BLaER1 (cell line): ENCODE data around the gene RIPK3.
"Not testable (repeated sequence)": the region's sequence is repeated elsewhere in the genome, so short reads cannot be mapped to it uniquely, and the experiment has no call there.

Source experiments
- H3K27ac ChIP-seq: shearing (Covaris generic); formaldehyde crosslinking; 2 replicates; pipeline ENCODE4 v1.8.1; 2022
- H3K27me3 ChIP-seq: shearing (Covaris generic); formaldehyde crosslinking; 2 replicates; pipeline ENCODE4 v1.8.1; 2022
- H3K36me3 ChIP-seq: shearing (Covaris generic); formaldehyde crosslinking; 2 replicates; pipeline ENCODE4 v1.8.1; 2022
- H3K4me1 ChIP-seq: shearing (Covaris generic); formaldehyde crosslinking; 2 replicates; pipeline ENCODE4 v1.8.1; 2022
- H3K4me2 ChIP-seq: shearing (Covaris generic); formaldehyde crosslinking; 2 replicates; pipeline ENCODE4 v1.8.1; 2022
- H3K4me3 ChIP-seq: shearing (Covaris generic); formaldehyde crosslinking; 2 replicates; pipeline ENCODE4 v1.8.1; 2022
- H3K9ac ChIP-seq: shearing (Covaris generic); formaldehyde crosslinking; 2 replicates; pipeline ENCODE4 v1.8.1; 2022
- H3K9me3 ChIP-seq: shearing (Covaris generic); formaldehyde crosslinking; 2 replicates; pipeline ENCODE4 v1.8.1; 2022
- H4K20me1 ChIP-seq: shearing (Covaris generic); formaldehyde crosslinking; 2 replicates; pipeline ENCODE4 v1.8.1; 2022
- Cebpa-rat ChIP-seq: shearing (Covaris generic); IDR thresholded peaks from 2 replicates; pipeline ENCODE4 v1.8.1; 2022

The RIPK3 gene

GRCh38 chr14:24365600-24366412, 26.0 kb upstream of the RIPK3 start:
- peaks cover 6% of the 10 kb centered on the region; the same call in 1 of the 2 replicates for H4K20me1 ChIP-seq
- no peak for TF ChIP-seq Cebpa-rat
- peak overlapping the region; percentile 92 for H3K4me3 ChIP-seq
- no peaks in the 10 kb centered on the region for H3K9me3 ChIP-seq
- H3K27ac ChIP-seq: peak overlapping the region; percentile 99
- H3K9ac ChIP-seq: peak overlapping the region; percentile 89
- H3K27me3 ChIP-seq: no peaks in the 10 kb centered on the region
- peaks cover 11% of the 10 kb centered on the region for H3K36me3 ChIP-seq
- peaks cover 34% of the 10 kb centered on the region for H3K4me1 ChIP-seq
- H3K4me2 ChIP-seq: peak overlapping the region; percentile 99

DNA sequence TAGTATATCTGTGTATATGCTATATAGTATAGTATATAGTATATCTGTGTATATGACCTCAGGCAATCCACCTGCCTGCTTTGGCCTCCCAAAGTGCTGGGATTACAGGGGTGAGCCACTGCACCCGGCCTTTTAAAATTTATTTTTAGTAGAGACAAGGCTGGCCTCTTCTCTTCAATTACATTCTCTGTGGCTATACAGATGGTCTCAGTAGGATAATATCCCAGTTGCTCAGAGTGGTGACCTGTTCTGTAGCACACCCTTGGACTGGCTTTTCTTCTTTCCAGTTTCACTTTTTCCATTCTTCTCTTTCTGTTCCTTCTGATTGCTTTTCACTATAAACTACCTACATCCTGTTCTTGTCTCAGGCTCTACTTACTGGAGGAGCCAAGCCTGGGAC, 25.1 kb upstream of the RIPK3 start:
- no peaks in the 10 kb centered on the region for H3K9me3 ChIP-seq
- no peak for TF ChIP-seq Cebpa-rat
- peaks cover 25% of the 10 kb centered on the region for H3K4me1 ChIP-seq
- H3K27ac ChIP-seq: no peak overlapping the region
- peak overlapping the region; percentile 99 for H3K4me2 ChIP-seq
- no peaks in the 10 kb centered on the region for H3K27me3 ChIP-seq
- no peak overlapping the region for H3K9ac ChIP-seq
- no peak overlapping the region for H3K4me3 ChIP-seq
- peaks cover 1% of the 10 kb centered on the region for H3K36me3 ChIP-seq
- H4K20me1 ChIP-seq: peaks cover 1% of the 10 kb centered on the region; the same call in 1 of the 2 replicates

DNA sequence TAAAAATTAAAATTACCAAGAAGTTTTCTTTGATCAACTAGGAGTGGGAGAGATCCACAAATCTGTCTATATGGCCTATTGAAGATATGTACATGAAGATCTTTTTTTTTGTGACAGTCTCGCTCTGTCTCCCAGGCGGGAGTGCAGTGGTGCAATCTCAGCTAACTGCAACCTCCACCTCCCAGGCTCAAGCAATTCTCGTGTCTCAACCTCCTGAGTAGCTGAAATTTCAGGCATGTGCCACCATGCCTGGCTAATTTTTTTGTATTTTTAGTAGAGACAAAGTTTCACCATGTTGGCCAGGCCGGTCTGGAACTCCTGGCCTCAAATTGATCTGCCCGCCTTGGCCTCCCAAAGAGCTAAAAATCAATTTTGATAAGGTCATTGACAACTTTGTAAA, 23.6 kb upstream of the RIPK3 start:
- no peak overlapping the region for H3K27ac ChIP-seq
- H3K4me2 ChIP-seq: no peak overlapping the region
- no peaks in the 10 kb centered on the region for H3K27me3 ChIP-seq
- H3K36me3 ChIP-seq: no peaks in the 10 kb centered on the region
- no peaks in the 10 kb centered on the region for H4K20me1 ChIP-seq
- H3K4me1 ChIP-seq: peaks cover 14% of the 10 kb centered on the region
- H3K9ac ChIP-seq: no peak overlapping the region
- H3K4me3 ChIP-seq: no peak overlapping the region
- H3K9me3 ChIP-seq: no peaks in the 10 kb centered on the region
- no peak for TF ChIP-seq Cebpa-rat

DNA sequence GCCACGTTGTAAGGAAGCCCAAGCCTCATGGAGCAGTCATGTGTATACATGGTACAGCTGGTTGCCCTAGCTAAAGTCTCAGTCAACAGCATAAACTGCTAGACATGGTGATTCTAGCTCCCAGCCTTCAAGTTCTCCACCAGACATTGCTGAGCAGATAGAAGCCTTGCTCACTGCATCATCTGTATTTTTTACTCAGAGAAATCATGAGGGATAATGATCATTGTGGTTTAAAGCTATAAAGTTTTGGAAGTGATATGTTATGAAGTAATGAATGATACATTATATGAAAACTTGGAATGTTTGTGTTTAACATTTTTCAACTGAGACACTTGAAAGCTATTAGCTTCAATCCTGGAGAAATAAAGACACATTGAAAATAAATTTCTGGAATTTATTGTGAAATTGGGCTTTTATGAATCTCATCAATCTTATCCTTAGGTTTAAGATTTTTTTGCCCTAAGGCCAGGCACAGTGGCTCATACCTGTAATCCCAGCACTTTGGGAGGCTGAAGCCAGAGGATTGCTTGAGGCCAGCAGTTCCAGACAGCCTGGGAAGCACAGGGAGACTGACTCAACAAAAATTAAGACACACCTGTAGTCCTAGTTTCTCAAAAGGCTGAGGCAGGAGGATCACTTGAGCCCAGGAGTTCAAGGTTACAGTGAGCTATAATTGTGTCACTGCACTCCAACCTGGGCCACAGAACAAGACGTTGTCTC, 22.6 kb upstream of the RIPK3 start:
- no peak overlapping the region for H3K9ac ChIP-seq
- no peak overlapping the region for H3K27ac ChIP-seq

DNA sequence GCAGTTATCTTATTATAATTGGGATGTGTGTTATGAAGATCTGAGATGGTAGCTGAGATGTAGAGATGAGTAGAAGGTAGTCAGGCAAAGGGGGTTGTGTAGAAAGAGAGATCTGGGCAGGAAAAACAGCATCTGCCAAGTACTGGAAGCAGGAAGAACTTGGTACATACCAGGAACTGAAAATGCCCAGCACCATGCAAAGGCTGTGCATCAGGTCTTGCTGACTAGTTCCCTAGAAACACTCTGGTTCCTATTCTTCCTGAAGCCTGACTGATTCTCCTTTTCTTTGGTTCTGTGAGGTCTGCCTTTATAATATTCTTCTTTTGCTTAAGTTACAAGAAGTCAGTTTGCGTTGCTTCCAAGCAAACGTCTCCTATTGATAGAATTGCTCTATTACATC, 21.5 kb upstream of the RIPK3 start:
- no peak for TF ChIP-seq Cebpa-rat

More for the DNA sequence above, 22.6 kb upstream of the RIPK3 start:
- no peak for TF ChIP-seq Cebpa-rat
- Histone ChIP-seq H3K9me3 (no peaks in the 10 kb centered on the region), H3K27me3 (no peaks in the 10 kb centered on the region), H3K36me3 (no peaks in the 10 kb centered on the region), H4K20me1 (no peaks in the 10 kb centered on the region), H3K4me3 (no peak overlapping the region), H3K4me2 (no peak overlapping the region), H3K4me1 (peaks cover 14% of the 10 kb centered on the region)

DNA sequence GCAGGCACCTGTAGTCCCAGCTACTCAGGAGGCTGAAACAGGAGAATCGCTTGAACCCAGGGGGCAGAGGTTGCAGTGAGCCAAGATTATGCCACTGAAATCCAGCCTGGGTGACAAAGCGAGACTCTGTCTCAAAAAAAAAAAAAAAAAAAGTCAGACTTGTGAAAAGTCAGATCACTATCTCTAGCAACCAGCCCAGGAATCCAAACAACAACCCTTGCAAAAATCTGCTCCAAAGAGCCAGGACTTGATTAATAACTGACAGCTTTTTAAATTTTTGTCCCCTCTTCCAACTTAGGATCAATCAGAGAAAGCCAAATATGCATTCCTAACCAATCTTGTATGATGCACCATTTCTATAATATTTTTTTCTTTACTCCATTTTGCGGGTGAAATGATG, 20.5 kb upstream of the RIPK3 start:
- no peak overlapping the region for H3K4me3 ChIP-seq
- no peaks in the 10 kb centered on the region for H3K9me3 ChIP-seq
- no peaks in the 10 kb centered on the region for H4K20me1 ChIP-seq
- no peak overlapping the region for H3K4me2 ChIP-seq
- H3K9ac ChIP-seq: no peak overlapping the region
- H3K4me1 ChIP-seq: peaks cover 5% of the 10 kb centered on the region
- H3K36me3 ChIP-seq: no peaks in the 10 kb centered on the region
- H3K27me3 ChIP-seq: no peaks in the 10 kb centered on the region
- no peak for TF ChIP-seq Cebpa-rat
- no peak overlapping the region for H3K27ac ChIP-seq

More for the DNA sequence above, 21.5 kb upstream of the RIPK3 start:
- H3K4me2 ChIP-seq: no peak overlapping the region
- no peak overlapping the region for H3K27ac ChIP-seq
- no peaks in the 10 kb centered on the region for H3K9me3 ChIP-seq
- H3K9ac ChIP-seq: no peak overlapping the region
- peaks cover 14% of the 10 kb centered on the region for H3K4me1 ChIP-seq
- no peaks in the 10 kb centered on the region for H4K20me1 ChIP-seq
- no peaks in the 10 kb centered on the region for H3K27me3 ChIP-seq
- no peaks in the 10 kb centered on the region for H3K36me3 ChIP-seq
- no peak overlapping the region for H3K4me3 ChIP-seq

- Histone ChIP-seq H3K4me1 (no peaks in the 10 kb centered on the region), H3K27me3 (no peaks in the 10 kb centered on the region), H3K4me2 (no peak overlapping the region), H3K4me3 (no peak overlapping the region), H3K9ac (no peak overlapping the region), H3K9me3 (no peaks in the 10 kb centered on the region), H4K20me1 (no peaks in the 10 kb centered on the region), H3K36me3 (no peaks in the 10 kb centered on the region), H3K27ac (no peak overlapping the region)
- no peak for TF ChIP-seq Cebpa-rat
Measured at GRCh38 chr14:24356208-24356607, 16.4 kb upstream of the RIPK3 start.

DNA sequence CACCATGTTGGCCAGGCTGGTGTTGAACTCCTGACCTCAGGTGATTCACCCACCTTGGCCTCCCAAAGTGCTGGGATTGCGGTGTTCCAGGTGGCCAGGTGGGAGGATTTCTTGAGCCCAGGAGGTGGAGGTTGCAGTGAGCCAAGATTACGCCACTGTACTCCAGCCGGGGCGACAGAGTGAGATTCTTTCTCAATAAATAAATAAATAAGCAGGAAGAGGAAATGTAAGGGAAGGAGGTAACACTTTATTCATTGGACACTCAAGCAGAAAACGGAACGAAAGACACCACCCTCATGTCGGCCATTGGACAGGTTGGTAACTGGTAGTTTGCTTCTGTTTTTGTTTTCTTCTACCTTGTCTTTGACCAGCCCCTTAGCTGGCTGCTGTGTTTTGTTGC, 15.2 kb upstream of the RIPK3 start:
- no peak for TF ChIP-seq Cebpa-rat
- Histone ChIP-seq H3K9ac (no peak overlapping the region), H3K27me3 (no peaks in the 10 kb centered on the region), H3K27ac (no peak overlapping the region), H3K4me1 (no peaks in the 10 kb centered on the region), H3K4me3 (no peak overlapping the region), H3K4me2 (no peak overlapping the region), H3K9me3 (no peaks in the 10 kb centered on the region), H4K20me1 (no peaks in the 10 kb centered on the region), H3K36me3 (no peaks in the 10 kb centered on the region)

DNA sequence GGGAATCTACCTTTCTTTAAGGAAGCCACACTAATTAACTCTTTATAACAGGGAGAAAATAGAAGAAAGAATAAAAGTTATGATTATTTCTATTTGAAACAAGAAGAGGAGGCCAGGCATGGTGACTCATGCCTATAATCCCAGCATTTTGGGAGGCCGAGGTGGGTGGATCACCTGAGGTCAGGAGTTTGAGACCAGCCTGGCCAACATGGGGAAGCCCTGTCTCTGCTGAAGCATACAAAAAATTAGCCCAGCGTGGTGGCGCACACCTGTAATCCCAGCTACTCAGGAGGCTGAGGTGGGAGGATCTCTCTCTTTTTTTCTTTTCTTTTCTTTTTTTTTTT, 14.7 kb upstream of the RIPK3 start:
- H3K36me3 ChIP-seq, H3K27me3 ChIP-seq, H4K20me1 ChIP-seq, H3K4me2 ChIP-seq, H3K27ac ChIP-seq, H3K9me3 ChIP-seq, H3K4me1 ChIP-seq, H3K4me3 ChIP-seq, H3K9ac ChIP-seq: not testable (repeated sequence)

DNA sequence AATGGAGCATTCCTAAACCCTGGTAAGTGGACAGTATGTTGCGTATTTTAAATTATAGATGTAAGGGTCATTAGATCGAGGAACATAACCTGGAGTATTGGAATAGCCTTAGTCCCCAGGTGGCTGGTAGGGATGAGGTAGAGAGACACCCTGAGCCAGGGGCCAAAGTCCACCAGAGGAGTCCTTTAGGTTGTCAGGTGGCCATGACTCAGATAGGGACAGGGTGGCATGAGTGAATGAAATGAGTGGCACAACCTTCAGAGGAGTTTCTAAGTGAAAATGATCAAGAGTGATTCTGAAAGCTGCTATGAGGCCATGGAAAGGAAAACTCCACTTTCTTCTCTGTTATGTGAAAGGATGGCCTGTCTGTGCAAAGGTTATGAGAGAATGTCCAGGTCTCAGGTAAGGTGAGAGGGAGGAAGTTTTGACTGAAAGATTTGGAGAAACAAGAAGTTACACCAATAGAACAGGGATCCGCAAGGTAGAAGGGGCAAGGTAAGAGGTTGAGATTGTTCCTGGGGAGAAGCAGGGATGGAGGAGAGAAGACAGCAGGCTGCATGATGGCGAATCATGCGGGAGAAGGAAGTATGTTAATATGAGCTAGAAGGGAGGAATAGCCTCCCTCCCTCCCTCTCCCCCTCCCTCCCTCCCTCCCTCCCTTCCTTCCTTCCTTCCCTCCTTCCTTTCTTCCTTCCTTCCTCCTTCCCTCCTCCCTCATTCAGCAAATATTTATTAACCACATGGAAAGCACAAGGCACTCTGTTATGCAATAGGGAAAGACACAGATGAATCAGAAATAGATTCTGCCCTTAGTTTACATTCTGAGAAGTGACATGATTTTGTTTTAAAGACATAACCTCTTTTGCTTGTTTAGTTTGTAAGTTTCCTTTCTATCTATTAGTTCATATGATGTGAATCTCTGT, 14.0 kb upstream of the RIPK3 start:
- no peak overlapping the region for H3K4me2 ChIP-seq
- no peaks in the 10 kb centered on the region for H3K9me3 ChIP-seq
- H3K27ac ChIP-seq: no peak overlapping the region
- no peaks in the 10 kb centered on the region; the same call in 1 of the 2 replicates for H3K4me1 ChIP-seq
- no peaks in the 10 kb centered on the region for H3K36me3 ChIP-seq
- H3K27me3 ChIP-seq: no peaks in the 10 kb centered on the region
- no peak for TF ChIP-seq Cebpa-rat
- H3K9ac ChIP-seq: no peak overlapping the region
- H4K20me1 ChIP-seq: no peaks in the 10 kb centered on the region
- no peak overlapping the region for H3K4me3 ChIP-seq
